IMR-90 (cell line): Measurements from ENCODE around the gene PLCL1. TPM values are rescaled to one million over a fixed set of nuclear protein-coding genes. Genes with fewer than 3 reads are reported as not detected.

ENCODE experiments used
- ATAC-seq: fragments of 200-7000 bp; cut with Tn5 transposase; 2 replicates; pipeline ENCODE4 v1.9.1; 2020; ENCODE audit warnings: low read depth, mild to moderate bottlenecking, moderate library complexity
- BruUV-seq: library from RNA; stranded (reverse); fragments of 400-500 nt; replicated peaks from 2 replicates; lab custom pipeline; 2021; lab: Mats Ljungman, UMichigan
- CTCF ChIA-PET: fragments of 300-600 bp; formaldehyde crosslinking; extraction: SDS; loops from one replicate; lab custom pipeline; 2021; ENCODE audit warnings: antibody characterized with exemption; lab: Yijun Ruan, JAX
- POLR2A ChIA-PET: fragments of 300-600 bp; sonication (Branson Sonifier 250); formaldehyde crosslinking; loops from one replicate; lab custom pipeline; 2022; ENCODE audit warnings: antibody characterized with exemption; ENCODE audit not compliant: unreplicated experiment; lab: Charles Lee
- DNase-seq: peaks from one replicate; pipeline ENCODE4 v3.0.0; 2013
- H2AFZ ChIP-seq: replicated peaks from 2 replicates; pipeline ENCODE3; 2013; ENCODE audit warnings: low read length, mild to moderate bottlenecking; ENCODE audit not compliant: poor library complexity
- H2AK5ac ChIP-seq: 2 replicates; pipeline ENCODE4 v1.6.1; 2013; ENCODE audit warnings: low read depth, low read length, inconsistent platforms
- H2AK9ac ChIP-seq: replicated peaks from 2 replicates; pipeline ENCODE3; 2013; ENCODE audit warnings: mild to moderate bottlenecking, low read depth, low read length, moderate library complexity; ENCODE audit not compliant: poor library complexity
- H2BK120ac ChIP-seq: 2 replicates; pipeline ENCODE4 v1.6.1; 2013; ENCODE audit warnings: low read depth, low read length, inconsistent platforms
- H2BK15ac ChIP-seq: 3 replicates; pipeline ENCODE4 v1.6.1; 2013; ENCODE audit warnings: low read depth, low read length, inconsistent platforms
- H2BK20ac ChIP-seq: 2 replicates; pipeline ENCODE4 v1.6.1; 2013; ENCODE audit warnings: low read depth, mild to moderate bottlenecking, inconsistent platforms, low read length, moderate library complexity
- H2BK5ac ChIP-seq: 2 replicates; pipeline ENCODE4 v1.6.1; 2013; ENCODE audit warnings: mild to moderate bottlenecking, low read depth, low read length, inconsistent platforms; ENCODE audit not compliant: poor library complexity, severe bottlenecking
- H3K14ac ChIP-seq: replicated peaks from 2 replicates; pipeline ENCODE4 v1.6.1; 2013; ENCODE audit warnings: low read depth, low read length, inconsistent platforms
- H3K18ac ChIP-seq: 2 replicates; pipeline ENCODE4 v1.6.1; 2013; ENCODE audit warnings: low read depth, low read length, control low read depth
- H3K23ac ChIP-seq: 2 replicates; pipeline ENCODE4 v1.6.1; 2013; ENCODE audit warnings: low read depth, low read length, inconsistent platforms
- H3K27ac ChIP-seq: 2 replicates; pipeline ENCODE4 v1.5.1; 2013; ENCODE audit warnings: mild to moderate bottlenecking, control low read depth, low read length; ENCODE audit not compliant: insufficient read depth
- H3K27me3 ChIP-seq: 2 replicates; pipeline ENCODE4 v1.6.1; 2013; ENCODE audit warnings: low read length; ENCODE audit not compliant: control insufficient read depth, insufficient read depth
- H3K36me3 ChIP-seq: 2 replicates; pipeline ENCODE4 v1.6.1; 2013; ENCODE audit warnings: low read length, mixed read lengths; ENCODE audit not compliant: control insufficient read depth, insufficient read depth
- H3K4ac ChIP-seq: 2 replicates; pipeline ENCODE4 v1.6.1; 2013; ENCODE audit warnings: low read depth, low read length, inconsistent platforms
- H3K4me1 ChIP-seq: 2 replicates; pipeline ENCODE4 v1.6.1; 2013; ENCODE audit warnings: low read length, mixed read lengths; ENCODE audit not compliant: control insufficient read depth, insufficient read depth
- H3K4me2 ChIP-seq: 2 replicates; pipeline ENCODE4 v1.6.1; 2013; ENCODE audit warnings: low read depth, mild to moderate bottlenecking, control low read depth, low read length, moderate library complexity
- H3K4me3 ChIP-seq: 2 replicates; pipeline ENCODE4 v1.5.1; 2013; ENCODE audit warnings: low read depth, mild to moderate bottlenecking, control low read depth, low read length, moderate library complexity; ENCODE audit not compliant: insufficient read depth
- H3K56ac ChIP-seq: 2 replicates; pipeline ENCODE4 v1.6.1; 2013; ENCODE audit warnings: low read length, inconsistent platforms; ENCODE audit not compliant: insufficient read depth; ENCODE audit errors: extremely low read depth
- H3K79me1 ChIP-seq, 2 experiments: 2 replicates each; pipeline ENCODE4 v1.6.1; 2013; ENCODE audit warnings: low read length in 2 of 2, inconsistent platforms in 1 of 2, low read depth in 1 of 2
- H3K9ac ChIP-seq: 2 replicates; pipeline ENCODE4 v1.6.1; 2013; ENCODE audit warnings: low read depth, low read length, control low read depth
- H3K9me1 ChIP-seq: 2 replicates; pipeline ENCODE4 v1.6.1; 2013; ENCODE audit warnings: low read length, inconsistent platforms; ENCODE audit not compliant: insufficient read depth
- H3K9me3 ChIP-seq: 2 replicates; pipeline ENCODE4 v1.6.1; 2013; ENCODE audit warnings: low read length; ENCODE audit not compliant: control insufficient read depth, insufficient read depth
- H4K20me1 ChIP-seq: 2 replicates; pipeline ENCODE4 v1.6.1; 2013; ENCODE audit warnings: low read length, inconsistent platforms; ENCODE audit not compliant: insufficient read depth
- H4K5ac ChIP-seq: 2 replicates; pipeline ENCODE4 v1.6.1; 2013; ENCODE audit warnings: mild to moderate bottlenecking, low read depth, low read length, control low read depth
- H4K8ac ChIP-seq, 2 experiments: 2 replicates each; pipeline ENCODE4 v1.6.1; 2013; ENCODE audit warnings: low read depth in 2 of 2, low read length in 2 of 2, control low read depth in 1 of 2, inconsistent platforms in 1 of 2
- H4K91ac ChIP-seq: 2 replicates; pipeline ENCODE4 v1.6.1; 2013; ENCODE audit warnings: low read depth, low read length, inconsistent platforms; ENCODE audit not compliant: insufficient read depth
- BHLHE40 ChIP-seq: fragments of 150-350 bp; IDR thresholded peaks from 2 replicates; pipeline ENCODE4 v1.6.1; 2016; ENCODE audit warnings: mild to moderate bottlenecking, low read depth, low read length
- CEBPB ChIP-seq: IDR thresholded peaks from 2 replicates; pipeline ENCODE4 v1.6.1; 2012; ENCODE audit warnings: low read depth, low read length, improper control_type of control experiment
- CHD1 ChIP-seq: IDR thresholded peaks from 2 replicates; pipeline ENCODE4 v1.6.1; 2012; ENCODE audit warnings: low read depth, low read length, improper control_type of control experiment
- CTCF ChIP-seq: conservative IDR thresholded peaks from 2 replicates; pipeline ENCODE4 v1.5.1; 2012; ENCODE audit warnings: mild to moderate bottlenecking, low read depth, low read length, improper control_type of control experiment
- FOS ChIP-seq: fragments of 150-350 bp; IDR thresholded peaks from 2 replicates; pipeline ENCODE4 v1.6.1; 2016; ENCODE audit warnings: low read depth, low read length
- MAFK ChIP-seq: IDR thresholded peaks from 2 replicates; pipeline ENCODE4 v1.6.1; 2012; ENCODE audit warnings: low read depth, low read length, improper control_type of control experiment
- MAZ ChIP-seq: IDR thresholded peaks from 2 replicates; pipeline ENCODE4 v1.6.1; 2012; ENCODE audit warnings: low read depth, mild to moderate bottlenecking, low read length, improper control_type of control experiment, moderate library complexity, borderline replicate concordance
- MXI1 ChIP-seq: IDR thresholded peaks from 2 replicates; pipeline ENCODE4 v1.6.1; 2012; ENCODE audit warnings: low read depth, mild to moderate bottlenecking, low read length, moderate library complexity, borderline replicate concordance
- NFE2L2 ChIP-seq: fragments of 150-350 bp; IDR thresholded peaks from 2 replicates; pipeline ENCODE4 v1.6.1; 2016; ENCODE audit warnings: low read depth, mild to moderate bottlenecking, low read length
- POLR2A ChIP-seq: IDR thresholded peaks from 2 replicates; pipeline ENCODE4 v1.6.1; 2012; ENCODE audit warnings: mild to moderate bottlenecking, low read depth, low read length
- RAD21 ChIP-seq: IDR thresholded peaks from 2 replicates; pipeline ENCODE4 v1.6.1; 2012; ENCODE audit warnings: low read length, improper control_type of control experiment
- RCOR1 ChIP-seq: IDR thresholded peaks from 2 replicates; pipeline ENCODE4 v1.6.1; 2012; ENCODE audit warnings: mild to moderate bottlenecking, low read length, improper control_type of control experiment; ENCODE audit not compliant: insufficient replicate concordance
- RFX5 ChIP-seq: IDR thresholded peaks from 2 replicates; pipeline ENCODE4 v1.8.0; 2012; ENCODE audit warnings: low read depth, mild to moderate bottlenecking, low read length, moderate library complexity
- SMC3 ChIP-seq: fragments of 150-350 bp; IDR thresholded peaks from 2 replicates; pipeline ENCODE4 v1.6.1; 2016; ENCODE audit warnings: low read depth, mild to moderate bottlenecking, antibody characterized with exemption, low read length, moderate library complexity
- WGBS, 2 experiments: methylation state at CpG; one replicate each; pipeline versions ENCODE4 v1.1.5 to v1.1.7; 2013; ENCODE audit warnings: missing lambda C conversion rate in 2 of 2; ENCODE audit not compliant: insufficient read length in 1 of 2; ENCODE audit errors: extremely low coverage in 2 of 2; 5-methylcytosine and 5-hydroxymethylcytosine counted together
- dilution Hi-C: fragments of 300-500 bp; cut with HindIII; formaldehyde crosslinking; loops from one replicate; pipeline ENCODE4 v1.14.3; 2018; ENCODE audit warnings: low sequenced_read_pairs; ENCODE audit not compliant: unreplicated experiment
- in situ Hi-C: fragments of 300-500 bp; cut with MboI; formaldehyde crosslinking; loops from 3 replicates; pipeline ENCODE4 v1.14.3; 2019; ENCODE audit warnings: low sequenced_read_pairs, inconsistent platforms, mixed read lengths
- intact Hi-C: fragments of 100-400 bp; cut with micrococcal nuclease; formaldehyde crosslinking; loops from 2 replicates; pipeline ENCODE4 v1.10.0; 2022
- polyA plus RNA-seq, 3 experiments: library from polyadenylated mRNA; depleted of rRNA; stranded (reverse); fragments of >200 nt; gene quantifications; 2 replicates each; pipeline ENCODE4 v1.2.3, GENCODE V29; 2012; ENCODE audit warnings: low replicate concordance in 1 of 3
- total RNA-seq: library from RNA; depleted of rRNA; stranded (reverse); fragments of >200 nt; gene quantifications from 2 replicates; pipeline ENCODE4 v1.2.3, GENCODE V29; 2012
- TF ChIP-seq, protein P1 (sequence below): fragments of 150-350 bp; IDR thresholded peaks from 2 replicates; pipeline ENCODE4 v1.6.1; 2016; ENCODE audit warnings: low read depth, mild to moderate bottlenecking, low read length, moderate library complexity, borderline replicate concordance
- TF ChIP-seq, protein P2 (sequence below): fragments of 150-350 bp; IDR thresholded peaks from 2 replicates; pipeline ENCODE4 v1.6.1; 2017; ENCODE audit warnings: mild to moderate bottlenecking, antibody characterized with exemption, low read length, low read depth

The PLCL1 gene
- total and polyA plus RNA-seq, 2 of the 4 experiments (the other 2 are of a cell fraction), result 0.14 to 0.18 TPM

DNA sequence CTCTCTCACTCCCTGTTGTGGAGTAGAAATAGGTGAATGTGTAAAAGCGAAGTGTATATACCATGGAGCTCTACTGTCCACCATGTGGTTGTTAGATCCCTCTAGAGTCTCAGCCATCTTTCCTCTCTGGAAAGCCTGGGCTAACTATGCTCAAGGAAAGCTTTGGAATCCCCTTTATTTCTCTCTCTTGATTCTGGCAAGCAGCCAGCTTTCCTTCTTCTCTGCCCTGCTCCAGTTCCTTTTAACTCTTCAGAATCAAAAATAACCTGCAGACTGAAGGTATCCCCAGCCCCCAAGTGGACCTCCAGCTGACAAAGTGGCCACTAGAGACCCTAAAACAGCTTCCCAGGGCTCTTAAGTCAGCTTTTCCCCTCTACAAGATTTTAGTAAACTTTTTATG, 381.9 kb downstream of the PLCL1 start:
- Histone ChIP-seq H2BK20ac (no peak overlapping the region), H3K9me1 (no peaks in the 10 kb centered on the region), H4K20me1 (no peaks in the 10 kb centered on the region), H2AK5ac (no peak overlapping the region), H3K9me3 (no peaks in the 10 kb centered on the region), H3K4me3 (no peak overlapping the region), H4K8ac (no peak overlapping the region), H2BK5ac (no peak overlapping the region), H3K9ac (no peak overlapping the region), H3K14ac (no peak overlapping the region), H3K23ac (no peak overlapping the region), H2AFZ (no peak overlapping the region), H3K56ac (no peak overlapping the region), H4K91ac (no peak overlapping the region), H3K79me1 (no peaks in the 10 kb centered on the region), H3K36me3 (no peaks in the 10 kb centered on the region), H2BK15ac (no peak overlapping the region), H3K4ac (no peak overlapping the region), H3K27me3 (no peaks in the 10 kb centered on the region), H3K4me2 (no peak overlapping the region), H4K5ac (no peak overlapping the region), H2AK9ac (no peak overlapping the region), H3K4me1 (no peaks in the 10 kb centered on the region), H3K18ac (no peak overlapping the region), H2BK120ac (no peak overlapping the region), H3K27ac (no peak overlapping the region)
- BruUV-seq, result no TSS peak
- intact Hi-C loops (no loop called here), dilution Hi-C loops (no loop called here), in situ Hi-C loops (no loop called here)
- DNase-seq (no peak), ATAC-seq (no peak)
- WGBS, 2 experiments, result no CpG with 5 or more reads among the region's 1 CpG
- POLR2A ChIA-PET, result no interaction called here
- TF ChIP-seq, protein P1, sequence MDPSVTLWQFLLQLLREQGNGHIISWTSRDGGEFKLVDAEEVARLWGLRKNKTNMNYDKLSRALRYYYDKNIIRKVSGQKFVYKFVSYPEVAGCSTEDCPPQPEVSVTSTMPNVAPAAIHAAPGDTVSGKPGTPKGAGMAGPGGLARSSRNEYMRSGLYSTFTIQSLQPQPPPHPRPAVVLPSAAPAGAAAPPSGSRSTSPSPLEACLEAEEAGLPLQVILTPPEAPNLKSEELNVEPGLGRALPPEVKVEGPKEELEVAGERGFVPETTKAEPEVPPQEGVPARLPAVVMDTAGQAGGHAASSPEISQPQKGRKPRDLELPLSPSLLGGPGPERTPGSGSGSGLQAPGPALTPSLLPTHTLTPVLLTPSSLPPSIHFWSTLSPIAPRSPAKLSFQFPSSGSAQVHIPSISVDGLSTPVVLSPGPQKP, result no peak
- TF ChIP-seq FOS (no peak), SMC3 (no peak), CEBPB (no peak), CHD1 (no peak), CTCF (no peak), RCOR1 (no peak), POLR2A (no peak), RAD21 (no peak), BHLHE40 (no peak), RFX5 (no peak), NFE2L2 (no peak), MAZ (no peak), MXI1 (no peak), MAFK (no peak)
- TF ChIP-seq, protein P2, sequence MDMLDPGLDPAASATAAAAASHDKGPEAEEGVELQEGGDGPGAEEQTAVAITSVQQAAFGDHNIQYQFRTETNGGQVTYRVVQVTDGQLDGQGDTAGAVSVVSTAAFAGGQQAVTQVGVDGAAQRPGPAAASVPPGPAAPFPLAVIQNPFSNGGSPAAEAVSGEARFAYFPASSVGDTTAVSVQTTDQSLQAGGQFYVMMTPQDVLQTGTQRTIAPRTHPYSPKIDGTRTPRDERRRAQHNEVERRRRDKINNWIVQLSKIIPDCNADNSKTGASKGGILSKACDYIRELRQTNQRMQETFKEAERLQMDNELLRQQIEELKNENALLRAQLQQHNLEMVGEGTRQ, result no peak
- CTCF ChIA-PET, result no interaction called here
